Bronchial epithelial cell (primary cell): Measurements from ENCODE around the gene NRDC. TPM values are rescaled to one million over a fixed set of nuclear protein-coding genes. Genes with fewer than 3 reads are reported as not detected.
"Not testable (repeated sequence)": the region's sequence is repeated elsewhere in the genome, so short reads cannot be mapped to it uniquely, and the experiment has no call there.

Source experiments
- DNase-seq: peaks from one replicate; pipeline ENCODE4 v3.0.0-alpha.2; 2010; ENCODE audit warnings: low read depth
- FAIRE-seq: peaks from 2 replicates; lab custom pipeline; 2011; peaks lifted over from hg19 to GRCh38; lab: Jason Lieb, UNC
- H3K27me3 ChIP-seq: 2 replicates; pipeline ENCODE4 v1.5.1; 2011; ENCODE audit warnings: low read length; ENCODE audit not compliant: control insufficient read depth, insufficient read depth
- H3K36me3 ChIP-seq: 2 replicates; pipeline ENCODE4 v1.5.1; 2011; ENCODE audit warnings: low read length; ENCODE audit not compliant: control insufficient read depth, insufficient read depth
- H3K4me3 ChIP-seq: 2 replicates; pipeline ENCODE4 v1.5.1; 2011; ENCODE audit warnings: mild to moderate bottlenecking, low read depth, low read length, control low read depth
- total RNA-seq: library from RNA; depleted of rRNA; stranded (reverse); fragments of >200 nt; gene quantifications from 2 replicates; pipeline ENCODE4 v1.2.1, GENCODE V29; 2014
- TF ChIP-seq, protein P1 (sequence below): IDR thresholded peaks from 2 replicates; pipeline ENCODE4 v1.5.1; 2011; ENCODE audit warnings: mild to moderate bottlenecking, moderate library complexity, low read length, control low read depth, inconsistent platforms; ENCODE audit not compliant: insufficient read depth, severe bottlenecking

NRDC gene
- total RNA-seq, 1 donor from 2014 or later = 67.4 TPM

DNA sequence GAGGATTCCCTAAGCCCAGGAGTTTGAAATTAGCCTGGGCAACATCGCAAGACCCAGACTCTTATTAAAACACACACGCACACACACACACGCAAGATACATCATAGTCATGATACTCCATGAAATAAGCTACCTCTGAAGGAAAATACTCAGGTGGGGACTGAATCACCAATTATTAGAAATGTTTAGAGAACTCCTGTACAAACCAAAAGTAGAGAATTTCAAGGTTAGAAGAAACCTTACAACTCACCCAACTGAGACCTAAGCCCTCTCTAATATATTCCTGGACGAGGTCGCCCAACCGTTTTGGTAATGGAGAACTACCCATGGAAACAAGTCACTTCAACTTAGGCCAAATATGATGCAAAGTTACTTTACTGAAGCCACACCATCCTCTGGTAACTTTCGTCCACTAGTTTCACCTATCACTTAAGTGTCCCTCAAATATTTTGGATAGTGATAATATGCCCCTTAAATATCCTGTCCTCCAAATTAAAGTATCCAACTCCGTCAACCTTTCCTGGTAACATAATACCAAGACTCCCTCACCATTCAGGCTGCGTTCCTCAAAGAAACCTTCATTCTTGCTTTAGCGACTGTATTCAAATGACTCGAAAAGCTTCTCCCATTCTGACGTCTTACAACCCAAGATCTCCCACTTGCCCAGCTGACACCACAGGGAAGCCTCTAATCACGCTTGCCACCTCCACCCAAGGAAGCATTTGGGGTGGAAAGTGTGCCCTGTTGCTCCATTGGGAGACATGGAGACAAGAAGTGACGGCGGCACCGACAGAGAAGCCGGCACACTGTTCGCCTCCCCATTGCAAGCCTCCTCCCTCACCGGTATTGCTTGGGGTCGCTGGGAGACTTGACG lies 856 bp downstream of the NRDC start:
- FAIRE-seq (no peak), DNase-seq (peak; percentile 34)
- TF ChIP-seq, protein P1, sequence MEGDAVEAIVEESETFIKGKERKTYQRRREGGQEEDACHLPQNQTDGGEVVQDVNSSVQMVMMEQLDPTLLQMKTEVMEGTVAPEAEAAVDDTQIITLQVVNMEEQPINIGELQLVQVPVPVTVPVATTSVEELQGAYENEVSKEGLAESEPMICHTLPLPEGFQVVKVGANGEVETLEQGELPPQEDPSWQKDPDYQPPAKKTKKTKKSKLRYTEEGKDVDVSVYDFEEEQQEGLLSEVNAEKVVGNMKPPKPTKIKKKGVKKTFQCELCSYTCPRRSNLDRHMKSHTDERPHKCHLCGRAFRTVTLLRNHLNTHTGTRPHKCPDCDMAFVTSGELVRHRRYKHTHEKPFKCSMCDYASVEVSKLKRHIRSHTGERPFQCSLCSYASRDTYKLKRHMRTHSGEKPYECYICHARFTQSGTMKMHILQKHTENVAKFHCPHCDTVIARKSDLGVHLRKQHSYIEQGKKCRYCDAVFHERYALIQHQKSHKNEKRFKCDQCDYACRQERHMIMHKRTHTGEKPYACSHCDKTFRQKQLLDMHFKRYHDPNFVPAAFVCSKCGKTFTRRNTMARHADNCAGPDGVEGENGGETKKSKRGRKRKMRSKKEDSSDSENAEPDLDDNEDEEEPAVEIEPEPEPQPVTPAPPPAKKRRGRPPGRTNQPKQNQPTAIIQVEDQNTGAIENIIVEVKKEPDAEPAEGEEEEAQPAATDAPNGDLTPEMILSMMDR = no peak
- Histone ChIP-seq H3K4me3 (peak overlapping the region; percentile 72), H3K27me3 (no peaks in the 10 kb centered on the region), H3K36me3 (peaks cover 2% of the 10 kb centered on the region)

DNA sequence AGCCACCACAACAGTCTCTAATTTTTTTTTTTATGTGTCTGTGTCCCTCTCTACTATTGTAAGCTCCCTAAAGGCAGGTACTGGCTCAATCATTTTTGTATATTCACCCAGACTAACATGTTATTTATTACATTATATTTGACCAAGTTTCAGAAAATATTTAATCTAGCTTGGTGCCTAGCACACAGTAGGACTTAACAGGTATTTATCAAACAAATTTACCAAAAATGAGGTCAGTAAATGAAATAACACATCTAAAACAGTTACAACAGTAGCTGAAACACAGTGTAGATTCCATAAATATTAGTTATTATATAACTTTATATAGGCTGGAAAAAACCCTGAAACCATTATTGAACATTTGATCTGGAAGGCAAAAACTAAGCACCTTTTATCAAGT lies 2.7 kb downstream of the NRDC start:
- DNase-seq (no peak), FAIRE-seq (no peak)
- Histone ChIP-seq H3K36me3 (peaks cover 2% of the 10 kb centered on the region), H3K27me3 (no peaks in the 10 kb centered on the region), H3K4me3 (no peak overlapping the region)
- TF ChIP-seq, protein P1 = no peak

DNA sequence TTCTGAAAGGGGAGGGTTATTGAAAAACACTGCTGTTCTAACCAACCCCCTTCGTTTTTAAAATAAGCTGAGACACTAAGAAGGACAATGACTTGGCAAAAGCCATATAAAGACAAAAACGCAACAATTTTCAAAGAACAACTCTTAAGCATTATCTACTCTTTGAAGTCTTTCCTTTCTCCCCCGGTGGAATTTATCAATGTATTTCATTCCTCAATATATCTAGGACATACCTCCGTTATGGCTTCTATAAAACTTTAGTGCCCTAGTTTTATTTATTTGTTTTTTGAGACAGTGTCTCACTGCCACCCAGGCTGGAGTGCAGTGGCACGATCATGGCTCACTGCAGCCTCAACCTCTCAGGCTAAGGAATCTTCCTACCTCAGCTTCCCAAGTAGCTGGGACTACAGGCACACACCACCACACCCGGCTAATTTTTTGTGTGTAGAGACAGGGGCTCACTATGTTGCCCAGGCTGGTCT lies 3.2 kb downstream of the NRDC start:
- no peaks in the 10 kb centered on the region for H3K27me3 ChIP-seq
- FAIRE-seq (no peak), DNase-seq (no peak)
- H3K36me3 ChIP-seq = peaks cover 2% of the 10 kb centered on the region
- no peak overlapping the region for H3K4me3 ChIP-seq
- TF ChIP-seq, protein P1 = no peak

DNA sequence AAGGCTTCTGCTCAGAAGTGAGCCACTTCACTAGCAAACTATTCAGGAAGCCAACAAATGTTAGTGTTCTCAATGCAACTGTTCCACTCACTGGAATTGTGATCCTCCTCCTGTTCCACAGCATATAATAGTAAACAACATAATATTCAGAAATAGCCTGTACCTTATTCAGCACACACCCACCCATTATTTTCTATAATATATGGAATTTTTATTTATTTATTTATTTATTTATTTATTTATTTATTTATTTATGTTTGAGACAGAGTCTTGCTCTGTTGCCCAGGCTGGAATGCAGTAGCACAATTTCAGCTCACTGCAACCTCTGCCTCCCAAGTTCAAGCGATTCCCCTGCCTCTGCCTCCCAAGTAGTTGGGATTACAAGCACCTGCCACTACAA lies 5.3 kb downstream of the NRDC start:
- not testable (repeated sequence) for H3K27me3 ChIP-seq, H3K36me3 ChIP-seq, FAIRE-seq, DNase-seq, H3K4me3 ChIP-seq

DNA sequence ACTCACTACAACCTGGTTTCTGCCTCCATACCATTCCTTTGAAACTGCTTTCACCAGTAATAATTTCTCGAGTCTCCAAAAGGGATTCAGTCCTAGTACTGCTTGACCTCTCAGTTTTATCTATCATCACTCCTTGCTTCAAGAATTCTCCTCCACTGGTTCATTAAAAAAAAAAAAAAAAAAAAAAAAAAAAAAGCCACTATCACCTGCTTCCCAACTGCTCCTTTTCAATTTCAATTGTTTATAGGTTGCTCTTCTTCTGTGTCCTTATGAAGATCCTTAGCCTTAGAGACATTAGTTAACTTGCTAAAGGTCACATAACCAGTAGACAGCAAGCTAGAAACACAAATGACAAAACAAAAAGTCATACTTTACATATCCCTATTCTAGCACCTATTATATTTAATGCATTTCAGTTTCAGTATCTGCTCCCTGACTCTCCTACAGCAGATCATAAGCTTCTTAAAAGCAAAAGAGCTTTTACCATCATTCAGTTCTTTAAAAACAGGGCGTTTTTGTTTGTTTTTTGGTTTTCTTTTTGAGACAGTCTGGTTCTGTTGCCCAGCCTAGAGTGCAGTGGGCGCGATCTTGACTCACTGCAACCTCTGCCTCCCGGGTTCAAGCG lies 7.1 kb downstream of the NRDC start:
- Histone ChIP-seq H3K4me3 (no peak overlapping the region), H3K36me3 (peaks cover 2% of the 10 kb centered on the region), H3K27me3 (no peaks in the 10 kb centered on the region)
- TF ChIP-seq, protein P1 = no peak
- no peak for DNase-seq
- no peak for FAIRE-seq

GRCh38 chr1:51870603-51871350 lies 7.8 kb downstream of the NRDC start:
- DNase-seq (no peak), FAIRE-seq (no peak)
- TF ChIP-seq, protein P1 = no peak

More at GRCh38 chr1:51870603-51871350, 7.8 kb downstream of the NRDC start:
- peaks cover 2% of the 10 kb centered on the region for H3K36me3 ChIP-seq
- H3K27me3 ChIP-seq = no peaks in the 10 kb centered on the region
- no peak overlapping the region for H3K4me3 ChIP-seq
